KBM-7 (cell line): ENCODE measurements around the gene SMG6.

Source experiments
- DNase-seq: peaks from one replicate; pipeline ENCODE4 v3.0.0-alpha.2; 2015
- in situ Hi-C: fragments of 300-500 bp; cut with MboI; formaldehyde crosslinking; loops from 2 replicates; pipeline ENCODE4 v1.14.3; 2020; ENCODE audit warnings: low sequenced_read_pairs, low pct_unique_long_range_greater_than_20kb, mixed read lengths

The SMG6 gene

DNA sequence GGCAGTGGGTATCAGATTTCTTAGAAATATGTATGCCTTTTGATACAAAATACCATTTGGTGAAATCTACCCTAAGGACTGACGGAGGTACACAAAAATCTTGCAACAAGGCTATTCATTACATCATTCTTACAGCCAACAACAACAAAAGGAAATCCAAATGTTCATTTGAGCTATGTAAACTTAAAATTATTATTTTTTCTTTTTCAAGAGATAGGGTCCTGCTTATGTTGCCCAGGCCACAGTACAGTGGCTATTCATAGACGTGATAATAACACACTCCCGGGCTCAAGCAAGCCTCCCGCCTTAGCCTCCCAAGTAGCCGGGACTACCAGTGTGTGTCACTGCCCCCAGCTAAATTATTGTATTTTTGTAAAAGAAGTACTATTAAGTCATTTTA lies 9.2 kb upstream of the SMG6 start:
- DNase-seq = no peak
- in situ Hi-C loops = no loop called here

DNA sequence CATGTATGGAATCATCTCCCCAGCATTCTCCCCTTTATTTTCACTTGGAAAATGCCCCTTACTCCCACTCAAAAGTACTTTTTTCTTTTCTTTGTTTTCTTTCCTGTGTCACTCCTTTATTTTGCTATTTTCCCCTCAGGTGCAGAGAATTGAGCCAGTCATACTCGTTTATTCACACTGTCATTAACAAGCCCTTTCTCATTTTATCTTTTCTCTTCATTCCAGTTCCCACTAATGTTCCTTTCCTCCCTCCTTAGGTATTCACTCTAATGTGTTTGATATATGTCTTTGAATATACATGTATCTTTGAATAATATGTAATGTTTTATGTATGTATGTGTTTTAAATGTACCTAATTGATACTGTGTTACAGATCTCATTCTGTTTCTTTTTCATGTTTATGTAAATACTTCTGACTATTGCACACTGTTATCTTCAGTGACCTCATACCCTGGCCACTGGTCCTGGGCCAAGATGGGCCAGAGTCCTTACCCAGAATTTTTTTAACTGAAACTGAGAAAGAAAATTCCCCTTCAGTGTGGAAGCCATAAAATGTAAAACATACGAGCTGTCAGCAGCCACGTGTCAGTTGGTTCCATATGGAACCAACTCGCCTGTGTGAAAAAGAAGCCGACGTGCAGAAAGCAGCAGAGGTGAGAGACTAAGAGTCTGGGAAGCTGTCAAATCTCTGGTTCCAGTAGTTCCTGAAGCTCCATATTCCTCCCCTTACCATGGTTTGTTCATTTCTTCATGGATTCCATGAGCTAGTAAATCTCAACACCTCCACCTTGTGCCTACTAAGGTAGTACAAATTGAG lies 6.0 kb upstream of the SMG6 start:
- DNase-seq = no peak
- in situ Hi-C loops = no loop called here

DNA sequence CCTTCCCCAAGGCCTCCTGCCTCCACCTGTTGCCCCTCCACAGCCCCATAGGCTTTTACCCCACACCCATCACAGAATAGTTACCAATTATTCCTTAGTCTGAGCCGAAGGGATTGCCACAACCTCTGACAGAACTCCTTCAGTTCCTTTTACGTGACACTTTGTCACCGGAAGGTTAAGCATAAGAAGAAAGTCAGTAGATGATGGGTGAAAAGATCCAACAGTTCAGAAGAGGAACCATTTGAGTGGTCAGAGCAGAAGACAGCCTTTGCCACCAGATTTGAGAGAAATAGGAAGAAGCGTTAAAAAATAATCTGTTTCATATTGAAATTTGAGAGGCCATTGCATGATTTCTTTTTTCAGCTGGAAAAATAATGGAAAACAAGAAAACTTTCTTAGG lies 1.3 kb upstream of the SMG6 start:
- peak; percentile 18 for DNase-seq
- in situ Hi-C loops = no loop called here

DNA sequence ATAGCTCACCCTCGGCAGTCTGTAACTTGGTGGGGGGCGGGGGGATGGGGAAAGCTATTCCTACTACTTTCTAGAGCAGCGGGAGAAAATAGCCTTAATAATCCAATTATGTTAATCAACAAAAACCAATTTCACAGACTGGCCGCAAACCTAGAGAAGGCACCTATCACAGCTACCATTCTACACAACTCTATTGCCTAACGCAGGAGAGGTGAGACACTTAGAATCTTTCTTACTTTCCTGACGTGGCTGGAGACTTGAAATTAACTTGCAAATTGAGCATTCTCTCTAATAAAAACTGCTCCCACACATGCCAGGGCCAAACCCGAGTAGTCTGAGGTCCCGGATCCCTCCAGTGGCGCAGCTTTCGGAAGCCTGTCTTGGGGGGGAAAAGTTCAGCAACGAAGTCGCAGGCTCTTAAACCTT lies 794 bp downstream of the SMG6 start:
- in situ Hi-C loops = no loop called here
- no peak for DNase-seq

DNA sequence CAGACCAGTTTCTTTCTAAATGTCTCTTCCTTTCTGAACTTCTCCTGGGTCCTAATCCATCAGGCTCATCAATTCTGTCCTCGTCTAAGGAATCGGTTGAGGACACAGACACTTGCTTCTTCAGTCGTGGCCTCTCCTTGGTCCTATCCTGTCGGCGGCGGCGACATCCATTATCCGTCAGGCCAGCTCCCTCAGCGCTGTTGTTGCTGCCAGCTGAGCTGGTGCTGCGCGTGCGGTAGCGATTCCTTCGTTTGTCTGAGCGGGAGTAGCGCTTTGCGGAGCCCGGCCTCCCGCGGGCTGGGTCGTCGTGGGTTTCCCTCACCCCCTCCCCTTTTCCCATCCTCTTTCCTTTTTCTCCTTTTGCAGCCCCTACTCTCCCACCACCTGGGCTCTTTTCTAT lies 3.8 kb downstream of the SMG6 start:
- in situ Hi-C loops = no loop called here
- no peak for DNase-seq

DNA sequence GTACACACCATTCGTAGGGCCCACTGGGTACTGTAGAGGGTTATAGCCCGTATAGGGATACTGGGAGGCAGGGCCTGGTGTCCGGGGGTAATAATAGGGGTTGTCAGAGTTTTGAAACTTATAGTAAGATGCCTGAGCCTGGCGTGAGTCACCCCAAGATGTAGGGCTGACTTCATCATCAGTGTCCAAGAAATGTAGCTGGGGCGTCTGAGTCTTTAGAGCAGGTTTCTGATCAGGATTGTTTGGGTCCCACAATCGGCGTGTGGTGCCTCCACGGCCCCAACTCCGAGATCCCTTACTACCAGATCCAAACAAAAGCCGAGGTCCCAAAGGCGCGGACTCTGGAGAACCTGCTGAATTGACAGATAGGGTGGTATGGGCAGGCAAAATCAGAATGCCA lies 4.4 kb downstream of the SMG6 start:
- DNase-seq = no peak
- in situ Hi-C loops = no loop called here

DNA sequence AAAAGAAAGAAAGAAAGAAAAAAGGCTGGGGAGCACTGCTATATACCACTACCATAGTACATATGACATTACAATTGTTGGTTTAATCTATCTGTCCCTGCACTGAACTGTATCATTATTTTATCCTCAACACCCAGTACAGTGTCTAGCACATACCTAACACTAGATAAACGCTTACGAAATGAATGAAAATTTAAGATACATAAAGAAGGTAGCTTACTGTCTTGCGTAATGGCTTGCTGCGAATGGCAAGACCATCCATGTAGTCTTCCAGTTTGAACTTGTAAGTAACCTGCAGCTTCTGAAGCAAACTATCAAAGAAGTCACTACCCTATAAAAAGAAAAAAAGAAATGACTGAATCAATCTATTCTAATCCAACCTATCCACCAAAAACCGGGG lies 6.6 kb downstream of the SMG6 start:
- in situ Hi-C loops = no loop called here
- no peak for DNase-seq

DNA sequence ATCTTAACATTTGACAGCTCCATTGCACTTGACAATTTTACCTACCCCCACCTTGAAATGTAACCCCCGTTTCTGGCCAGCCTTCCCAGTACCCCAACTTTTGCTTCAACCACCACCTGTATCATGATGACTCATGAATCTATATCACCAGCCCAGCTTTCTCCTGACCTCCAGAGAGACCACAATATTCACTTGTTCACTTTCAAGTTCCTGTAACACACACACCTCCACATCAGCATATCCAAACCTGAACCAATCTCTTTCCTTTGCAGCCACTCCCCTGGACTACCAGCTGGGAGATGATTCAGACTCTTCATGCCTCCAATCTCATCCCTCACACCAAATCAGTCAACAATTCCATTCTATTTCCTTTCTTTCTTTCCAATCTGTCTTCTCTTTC lies 8.0 kb downstream of the SMG6 start:
- no peak for DNase-seq
- in situ Hi-C loops = no loop called here

DNA sequence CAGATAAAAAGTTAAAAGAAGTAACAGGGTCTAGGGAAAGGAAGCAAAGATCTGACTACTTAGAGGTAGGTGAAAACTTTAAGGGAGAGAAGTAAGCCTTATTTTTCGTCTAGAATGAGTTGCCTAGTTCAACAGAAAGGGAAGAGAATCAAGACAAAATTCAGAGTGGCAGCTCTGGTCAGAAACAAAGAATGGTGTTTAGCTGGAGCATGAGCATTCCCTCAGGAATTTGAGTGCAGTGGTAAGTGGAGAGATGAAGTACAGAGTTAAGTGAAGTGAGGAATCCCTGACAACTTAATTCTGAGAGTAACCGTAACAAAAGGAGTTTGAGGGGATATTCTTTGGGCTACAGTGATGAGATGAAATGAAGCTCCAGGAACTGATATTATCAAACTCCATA lies 11.5 kb downstream of the SMG6 start:
- no peak for DNase-seq
- in situ Hi-C loops = no loop called here

DNA sequence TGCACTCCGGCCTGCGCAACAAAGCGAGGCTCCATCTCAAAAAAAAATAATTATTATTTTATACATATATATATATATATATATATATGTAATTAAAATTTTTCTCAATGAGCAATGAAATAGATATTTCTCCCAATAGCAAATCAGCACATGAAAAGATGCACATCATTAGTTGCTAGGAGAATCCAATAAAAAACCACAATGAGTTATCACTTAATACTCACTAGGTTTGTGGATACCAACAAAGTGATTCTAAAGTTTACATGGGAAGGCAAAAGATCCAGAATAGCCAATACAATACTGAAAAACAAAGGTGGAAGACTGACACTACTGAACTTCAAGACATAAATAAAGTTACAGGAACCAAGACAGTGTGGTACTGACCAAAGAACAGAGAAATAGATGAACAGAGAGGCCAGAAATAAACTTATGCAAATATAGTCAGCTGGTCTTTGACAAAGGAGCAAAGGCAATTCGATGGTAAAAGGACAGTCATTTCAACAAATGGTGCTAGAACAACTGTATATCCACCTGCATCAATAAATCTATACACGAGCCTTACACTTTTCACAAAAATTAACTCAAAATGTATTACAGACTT lies 13.6 kb downstream of the SMG6 start:
- in situ Hi-C loops = no loop called here

DNA sequence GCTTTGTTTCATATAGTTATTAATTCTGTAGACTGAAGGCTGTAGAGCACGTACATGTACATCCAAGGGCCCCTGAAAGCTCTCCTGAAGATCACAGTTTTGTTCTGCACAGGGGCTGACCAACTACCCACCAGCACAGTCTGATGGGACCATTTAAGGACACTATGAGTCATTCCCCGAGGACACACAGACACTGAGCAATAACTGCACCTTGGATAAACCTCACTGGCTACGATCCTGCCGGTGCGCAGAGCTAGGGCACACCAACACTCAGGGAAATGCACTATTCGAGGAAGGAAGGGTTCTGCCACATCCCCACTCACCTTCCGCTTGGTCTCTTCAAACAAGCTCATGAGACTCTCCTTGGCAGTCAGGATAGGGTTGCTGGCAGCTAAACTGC lies 20.3 kb downstream of the SMG6 start:
- no peak for DNase-seq
- in situ Hi-C loops = no loop called here

More for the DNA sequence above, 13.6 kb downstream of the SMG6 start:
- DNase-seq = no peak

DNA sequence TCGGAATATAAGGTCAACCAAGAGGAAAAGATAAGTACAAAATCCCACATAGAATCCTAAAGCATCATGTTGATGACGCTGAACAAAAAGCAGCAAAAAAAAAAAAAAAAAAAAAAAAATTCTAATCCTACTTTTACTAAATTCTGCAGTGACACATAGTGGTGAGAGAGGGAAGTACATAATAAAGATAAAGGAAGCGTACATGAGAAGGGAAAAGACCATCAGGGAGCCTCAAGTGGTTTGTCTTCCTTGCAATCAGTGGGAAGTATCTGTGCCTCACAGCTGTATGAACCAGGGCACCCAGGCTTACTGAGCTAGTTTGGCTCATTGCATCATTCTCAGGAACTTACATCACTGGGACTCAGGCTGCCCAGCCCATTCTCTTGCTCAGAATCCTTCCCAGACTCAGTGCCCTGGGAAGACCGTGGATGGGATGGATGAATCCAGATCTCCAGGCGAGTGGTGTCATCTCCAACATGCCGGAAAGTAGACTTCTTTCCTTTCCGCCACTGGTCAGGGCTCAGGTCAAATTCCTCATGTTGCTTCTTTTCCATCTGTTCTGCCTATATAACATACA lies 21.2 kb downstream of the SMG6 start:
- in situ Hi-C loops = no loop called here
- peak; percentile 89 for DNase-seq

DNA sequence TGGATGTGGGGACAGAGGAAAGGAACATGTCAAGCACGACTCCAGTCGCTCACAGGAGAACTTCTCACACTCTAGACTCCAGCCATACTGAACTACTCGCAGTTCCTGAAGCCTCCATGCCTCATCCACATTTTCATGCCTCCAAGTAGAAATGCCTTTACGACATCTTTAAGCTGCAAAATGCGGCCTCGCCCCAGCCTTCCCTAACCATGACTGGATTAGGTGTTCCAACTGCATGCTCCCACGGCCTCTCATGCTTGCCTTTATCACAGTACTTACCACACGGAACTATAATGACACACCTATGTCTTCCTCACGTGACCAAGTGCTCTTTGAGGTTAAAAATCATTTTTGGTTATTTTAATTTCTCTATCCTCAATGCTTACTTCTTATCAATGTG lies 23.9 kb downstream of the SMG6 start:
- in situ Hi-C loops = no loop called here
- DNase-seq = no peak

DNA sequence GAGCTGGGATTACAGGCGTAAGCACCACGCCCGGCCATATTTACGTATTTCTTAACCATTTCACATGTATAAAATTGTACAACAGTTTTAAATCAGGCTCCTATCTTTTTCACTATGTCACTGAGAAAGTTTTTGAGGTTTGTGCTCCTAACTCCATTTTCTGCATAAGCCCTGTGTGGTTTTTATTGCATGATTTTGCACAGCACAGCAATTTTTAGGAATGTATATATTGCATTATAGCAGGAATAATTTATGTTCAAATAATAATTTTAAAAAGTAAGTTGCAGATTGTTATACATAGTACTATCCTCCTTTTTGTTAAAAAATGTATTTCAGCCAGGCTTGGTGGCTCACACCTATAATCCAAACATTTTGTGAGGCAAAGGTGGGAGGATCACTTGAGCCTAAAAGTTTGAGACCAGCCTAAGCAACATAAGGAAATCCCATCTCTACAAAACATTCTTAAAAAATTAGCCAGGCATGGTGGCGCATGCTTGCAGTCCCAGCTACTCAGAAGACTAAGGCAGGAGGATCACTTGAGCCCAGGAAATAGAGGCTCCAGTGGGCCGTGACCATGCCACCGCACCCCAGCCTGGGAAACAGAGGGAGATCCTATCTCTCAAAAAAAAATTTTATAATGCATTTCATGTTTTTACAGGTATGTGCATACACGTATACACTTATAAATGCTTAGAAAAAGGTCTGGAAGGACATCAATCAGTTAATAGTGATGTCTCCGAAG lies 26.0 kb downstream of the SMG6 start:
- DNase-seq = no peak
- in situ Hi-C loops = no loop called here

DNA sequence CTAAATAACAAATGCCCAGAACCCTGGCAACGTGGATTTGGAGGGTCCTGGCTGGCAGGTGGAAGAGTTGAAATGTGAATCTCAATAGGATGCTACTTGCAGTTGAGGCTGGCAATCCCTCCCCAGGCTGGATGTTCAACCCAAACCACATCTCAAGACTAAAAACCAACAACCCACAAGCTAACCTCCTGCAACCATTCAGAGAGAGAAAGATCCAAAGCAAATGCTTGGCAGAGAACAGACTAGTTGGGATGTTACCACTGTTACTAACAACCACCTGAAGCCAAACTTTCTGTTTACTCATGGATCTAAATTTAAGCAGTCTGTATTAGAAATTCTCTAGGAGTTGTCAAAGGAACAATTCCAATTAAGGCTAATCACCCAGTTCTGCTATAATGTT lies 27.9 kb downstream of the SMG6 start:
- DNase-seq = no peak
- in situ Hi-C loops = no loop called here

DNA sequence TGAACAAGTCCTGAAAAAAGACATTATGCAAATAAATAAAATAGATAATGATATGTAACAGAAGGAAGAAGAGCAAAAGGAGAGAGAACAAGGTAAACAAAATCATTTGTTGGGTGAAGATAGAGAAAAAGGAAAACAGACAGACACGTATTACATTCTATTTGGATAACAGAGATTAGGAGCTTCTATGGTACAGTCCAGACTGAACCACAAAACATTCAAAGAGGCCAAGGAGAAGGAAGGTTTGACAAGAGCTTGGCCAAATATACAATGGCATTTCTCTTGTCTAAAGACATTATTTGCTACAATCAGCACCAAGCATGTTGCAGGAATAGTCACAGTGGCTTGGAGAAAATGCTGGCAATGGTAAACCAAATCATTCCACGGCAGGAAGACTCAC lies 29.2 kb downstream of the SMG6 start:
- no peak for DNase-seq
- in situ Hi-C loops = no loop called here

DNA sequence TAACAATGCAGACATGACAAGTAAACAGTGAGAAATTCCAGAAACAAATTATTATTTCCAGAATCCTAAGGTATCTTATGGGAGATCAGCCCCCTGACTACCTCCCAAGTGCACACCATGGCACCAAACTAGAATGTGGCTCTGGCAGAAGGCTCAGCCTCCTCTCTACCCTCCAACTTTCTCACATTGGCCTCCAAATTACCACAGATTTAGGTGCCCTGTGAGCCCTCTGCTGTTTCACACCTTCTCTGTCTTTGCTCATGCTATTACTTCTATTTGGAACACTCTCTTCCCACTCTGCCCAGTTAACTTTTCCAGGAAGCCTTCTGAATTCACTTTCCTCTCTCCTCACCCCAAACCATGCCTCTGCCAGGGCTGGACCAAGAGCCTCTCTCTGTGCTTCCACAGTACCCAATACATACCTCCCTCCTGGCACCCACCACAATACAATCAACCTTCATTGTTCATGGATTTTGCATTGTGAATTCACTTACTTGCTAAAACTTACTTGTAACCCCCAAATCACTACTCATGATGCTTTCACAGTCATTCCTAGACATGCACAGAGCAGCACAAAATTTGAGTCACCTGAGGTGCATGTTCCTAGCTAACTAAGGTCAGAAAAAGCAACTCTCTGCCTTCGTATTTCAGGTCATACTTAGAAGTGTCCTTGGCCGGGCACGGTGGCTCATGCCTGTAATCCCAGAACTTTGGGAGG lies 31.4 kb downstream of the SMG6 start:
- in situ Hi-C loops = no loop called here
- DNase-seq = no peak

DNA sequence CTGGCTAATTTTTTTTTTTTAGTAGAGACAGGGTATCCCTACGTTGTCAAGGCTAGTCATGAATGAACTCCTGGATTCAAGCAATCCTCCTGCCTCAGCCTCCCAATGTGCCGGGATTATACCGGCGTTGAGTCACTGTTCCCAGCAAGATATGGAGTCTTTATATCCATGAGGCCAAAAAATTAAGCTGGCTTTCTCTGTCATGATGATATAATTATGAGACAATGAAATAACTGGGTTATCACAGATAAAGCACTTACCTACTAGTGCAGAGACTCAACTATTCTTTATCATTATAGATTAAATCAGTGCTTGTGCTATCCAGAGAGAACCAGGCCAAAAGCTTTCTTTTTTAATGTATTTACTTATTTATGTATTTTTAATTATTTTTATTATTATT lies 36.2 kb downstream of the SMG6 start:
- in situ Hi-C loops = no loop called here
- no peak for DNase-seq

DNA sequence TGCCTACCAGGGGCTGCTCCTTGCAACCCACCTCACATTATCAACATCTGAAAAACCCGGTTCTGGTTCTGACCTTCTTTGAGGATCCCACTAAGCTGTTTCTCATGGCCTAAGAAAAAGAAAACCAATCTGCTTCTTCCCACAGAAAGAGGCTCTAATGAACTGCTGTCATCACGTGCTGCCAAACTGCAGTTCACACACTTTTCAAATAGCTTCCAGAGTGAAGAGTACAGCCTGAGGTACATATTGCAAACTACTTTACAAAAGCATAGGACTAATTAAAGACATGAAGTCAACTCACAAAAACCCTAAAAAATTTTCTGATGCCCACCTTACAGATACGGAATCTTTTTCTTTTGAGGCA lies 36.7 kb downstream of the SMG6 start:
- DNase-seq = no peak
- in situ Hi-C loops = no loop called here
